Renal cortex interstitium (tissue), 11 donors: Measurements from ENCODE around the gene RHOA. TPM values are rescaled to one million over a fixed set of nuclear protein-coding genes. Genes with fewer than 3 reads are reported as not detected.
A peak's percentile ranks its signal among the peaks of the same experiment; 100 is the strongest.
"Not testable (repeated sequence)": the region's sequence is repeated elsewhere in the genome, so short reads cannot be mapped to it uniquely, and the experiment has no call there.

Source experiments
- DNase-seq, 11 donors: peaks; one replicate each; pipeline ENCODE4 v3.0.0-alpha.2; 2013; ENCODE audit warnings: low read depth in 9 of 11, low spot score in 4 of 11; ENCODE audit errors: extremely low read depth in 1 of 11
- polyA plus RNA-seq, 3 donors: library from polyadenylated mRNA; unstranded; fragments of 120-200 nt; gene quantifications; one replicate each; pipeline ENCODE4 v1.2.1, GENCODE V29; 2013; ENCODE audit not compliant: insufficient read length in 3 of 3

The RHOA gene
- polyA plus RNA-seq, 3 donors = 481 to 531 (median 521) TPM

DNA sequence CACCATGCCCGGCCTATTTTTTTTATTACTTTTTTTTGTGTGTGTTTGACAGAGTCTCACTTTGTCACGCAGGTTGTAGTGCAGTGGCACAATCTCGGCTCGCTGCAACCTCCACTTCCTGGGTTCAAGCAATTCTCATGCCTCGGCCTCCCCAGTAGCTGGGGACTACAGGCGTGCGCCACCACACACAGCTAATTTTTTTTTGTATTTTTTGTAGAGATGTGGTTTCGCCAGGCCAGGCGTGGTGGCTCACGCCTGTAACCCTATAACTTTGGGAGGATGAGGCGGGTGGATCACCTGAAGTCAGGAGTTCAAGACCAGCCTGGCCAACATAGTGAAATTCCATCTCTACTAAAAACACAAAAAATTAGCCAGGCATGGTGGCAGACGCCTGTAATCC is 63.4 kb downstream of the RHOA start:
- not testable (repeated sequence) for DNase-seq

DNA sequence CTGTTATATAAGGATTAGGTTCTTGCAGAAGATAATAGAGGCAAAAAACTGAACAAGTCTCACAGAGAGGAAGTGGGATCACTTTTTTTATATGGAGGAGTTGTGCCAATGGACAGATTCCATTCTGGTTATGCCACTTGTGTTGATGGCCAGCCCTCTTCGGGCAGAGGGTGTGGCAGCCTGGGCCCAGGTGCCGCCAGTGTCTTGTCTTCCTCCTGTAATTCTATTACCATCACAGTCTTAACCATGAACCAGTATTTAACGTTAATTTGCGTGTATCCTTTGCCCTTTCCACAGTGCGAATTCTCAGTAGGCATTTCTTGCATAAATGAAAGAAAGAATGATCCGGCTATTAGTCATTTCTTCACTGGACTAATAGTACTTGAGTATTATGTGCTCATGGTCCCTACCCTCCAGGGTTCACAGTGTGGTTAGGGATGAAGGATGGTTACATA is 65.0 kb downstream of the RHOA start:
- no peak for DNase-seq

DNA sequence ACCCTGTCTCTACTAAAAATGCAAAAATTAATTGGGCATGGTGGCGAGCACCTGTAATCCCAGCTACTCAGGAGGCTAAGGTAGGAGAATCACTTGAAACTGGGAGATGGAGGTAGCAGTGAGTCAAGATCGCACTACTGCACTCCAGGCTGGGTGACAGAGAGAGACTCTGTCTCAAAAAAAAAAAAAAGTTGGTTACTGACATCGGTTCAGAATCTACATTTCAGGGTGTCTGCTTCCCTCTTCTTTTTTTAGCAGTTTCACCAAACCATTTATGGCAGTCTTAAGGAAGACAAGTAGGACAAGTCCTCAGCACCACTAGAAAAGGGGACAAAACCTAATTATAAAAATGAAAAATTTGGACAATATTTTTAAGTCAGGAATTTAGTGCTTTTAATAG is 68.6 kb downstream of the RHOA start:
- no peak for DNase-seq

DNA sequence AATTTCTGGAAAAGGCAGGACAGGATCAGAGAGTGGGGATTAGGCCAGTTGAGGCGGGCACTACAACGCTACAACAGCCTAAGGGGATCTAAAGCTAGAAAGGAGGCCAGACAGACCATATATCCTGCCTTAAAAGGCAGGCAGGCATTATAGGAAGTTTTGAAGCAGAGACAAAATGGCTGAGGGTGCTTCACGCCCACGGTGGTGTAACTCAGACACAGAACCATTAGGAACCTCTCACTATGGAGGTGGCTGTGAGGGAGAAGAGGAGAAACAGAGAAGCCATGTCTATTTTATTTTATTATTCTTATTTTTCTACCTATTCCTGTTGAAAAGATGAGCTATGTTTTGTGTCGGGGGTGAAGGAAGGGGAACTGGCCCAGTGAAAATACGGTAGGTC is 69.8 kb downstream of the RHOA start:
- no peak for DNase-seq

DNA sequence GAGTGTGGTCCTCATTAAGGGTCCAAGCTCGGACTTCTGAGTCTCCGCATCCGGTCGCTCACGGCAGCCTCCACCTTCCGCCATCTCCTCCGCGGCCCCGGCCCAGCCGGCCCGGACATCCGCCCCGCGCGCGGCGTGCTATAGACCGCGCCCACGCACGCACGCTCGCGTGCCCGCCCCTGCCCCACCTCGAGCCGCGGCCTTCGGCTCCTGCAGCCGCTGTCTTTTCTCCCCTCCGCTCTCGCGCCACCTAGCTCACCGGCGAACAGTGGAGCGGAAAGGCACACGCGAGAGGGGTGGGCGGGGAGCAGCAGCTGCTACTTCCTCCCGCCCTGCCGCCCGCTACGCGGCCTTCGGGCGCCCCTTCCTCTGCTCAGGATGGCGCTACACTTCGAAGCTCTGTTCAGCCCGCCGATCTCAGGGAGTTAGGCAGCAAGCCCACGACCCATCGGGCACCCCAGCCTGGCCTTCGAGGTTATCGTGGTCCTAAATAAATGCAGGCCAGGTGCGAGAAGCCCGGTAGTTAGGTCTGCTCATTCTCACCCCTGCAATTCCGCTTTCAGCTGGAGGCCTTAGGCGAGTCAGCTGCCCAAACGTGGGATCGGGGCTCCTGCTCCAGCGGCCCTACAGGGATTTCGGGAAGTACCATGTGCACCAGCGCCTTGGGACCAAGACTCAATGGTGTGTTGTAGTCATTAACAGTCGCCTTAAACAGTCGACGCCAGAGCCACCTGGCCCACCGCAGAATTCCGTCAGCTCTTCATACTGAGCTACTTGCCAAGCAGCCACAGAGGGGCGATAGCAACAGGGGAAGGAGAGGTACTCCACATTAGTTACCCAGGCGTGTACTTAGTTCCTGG is 71.6 kb downstream of the RHOA start, which contains the start of gene USP4:
Gene USP4, minus strand, starts transcription at position 113 of the 860 bp plus-strand sequence. Its CDS starts 29 bp downstream, at position 84.
- peak; percentile 67 to 90 (median 84) for DNase-seq

DNA sequence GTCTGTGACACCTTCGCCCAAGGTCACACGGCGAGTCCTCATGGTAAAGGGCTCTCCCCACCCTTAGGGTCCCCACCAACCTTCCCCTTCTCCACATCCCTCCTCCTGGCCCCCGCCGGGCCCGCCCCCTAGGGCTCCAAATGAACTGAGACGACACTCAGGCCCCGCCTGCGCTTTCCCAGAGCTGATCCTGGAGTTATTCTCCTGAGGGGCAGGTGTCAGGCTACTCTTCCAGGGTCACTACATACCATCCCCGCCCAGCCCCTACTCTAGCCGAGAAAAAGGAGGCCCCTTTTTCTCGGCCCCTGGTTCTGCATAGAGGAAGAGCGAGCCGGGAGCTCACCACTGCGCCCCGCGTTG is 72.2 kb downstream of the RHOA start:
- DNase-seq = peak in 1 of 11 donors; percentile 32

DNA sequence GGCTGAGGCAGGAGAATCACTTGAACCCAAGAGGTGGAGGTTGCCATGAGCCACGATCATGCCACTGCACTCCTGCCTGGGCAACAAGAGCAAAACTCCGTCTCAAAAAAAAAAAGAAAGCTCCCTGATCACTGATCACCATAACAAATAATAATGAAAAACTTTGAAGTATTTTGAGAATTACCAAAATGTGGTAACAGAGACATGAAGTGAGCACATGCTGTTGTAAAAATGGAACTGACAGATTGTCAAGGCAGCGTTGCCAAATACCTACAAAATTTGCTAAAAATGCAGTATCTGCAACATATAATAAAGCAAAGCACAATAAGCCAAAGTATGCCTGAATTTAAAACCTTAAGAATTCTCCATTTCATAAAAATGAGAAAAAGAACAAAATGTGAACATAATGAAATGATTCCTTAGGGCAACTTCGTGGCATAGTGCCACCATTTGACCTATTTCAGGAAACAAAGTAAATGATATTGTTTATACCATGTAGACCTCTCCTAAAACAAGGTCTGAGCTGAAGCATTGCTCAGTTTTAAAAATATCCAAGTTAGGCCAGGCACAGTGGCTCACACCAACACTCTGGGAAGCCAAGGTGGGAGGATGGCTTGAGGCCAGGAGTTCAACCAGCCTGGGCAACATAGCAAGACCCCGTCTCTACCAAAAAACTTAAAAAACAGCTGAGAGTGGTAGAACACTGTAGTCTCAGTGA is 77.7 kb downstream of the RHOA start:
- no peak for DNase-seq

DNA sequence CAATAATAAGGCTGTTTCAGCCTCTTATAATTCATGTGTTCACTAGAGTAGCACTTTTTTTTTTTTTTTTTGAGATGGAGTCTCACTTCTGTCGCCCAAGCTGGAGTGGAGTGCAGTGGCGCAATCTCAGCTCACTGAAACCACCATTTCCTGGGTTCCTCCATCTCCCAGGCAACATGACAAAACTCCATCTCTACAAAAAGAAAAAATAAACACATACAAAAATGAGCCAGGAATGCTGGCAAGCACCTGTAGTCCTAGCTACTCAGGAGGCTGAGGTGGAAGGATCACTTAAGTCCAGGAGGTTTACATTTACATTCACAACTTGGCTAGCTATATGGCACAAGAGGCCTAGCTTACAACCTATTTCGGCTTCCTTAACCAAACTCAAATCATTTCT is 78.7 kb downstream of the RHOA start:
- no peak for DNase-seq

DNA sequence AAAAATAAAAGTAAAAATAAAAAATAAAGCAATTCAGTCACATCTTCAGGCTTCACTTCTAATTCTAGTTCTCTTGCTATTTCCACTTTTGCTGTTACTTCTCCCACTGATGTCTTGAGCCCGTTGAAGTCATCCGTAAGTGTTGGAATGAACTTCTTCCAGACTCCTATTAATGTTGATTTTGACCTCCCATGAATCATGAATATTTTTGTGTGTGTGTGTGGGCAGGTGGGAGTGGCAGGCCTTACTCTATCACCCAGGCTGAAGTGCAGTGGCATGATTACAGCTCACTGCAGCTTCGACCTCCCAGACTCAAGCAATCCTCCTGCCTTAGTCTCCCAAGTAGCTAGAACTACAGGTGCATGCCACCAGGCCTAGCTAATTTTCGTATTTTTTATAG is 82.6 kb downstream of the RHOA start:
- no peak for DNase-seq

DNA sequence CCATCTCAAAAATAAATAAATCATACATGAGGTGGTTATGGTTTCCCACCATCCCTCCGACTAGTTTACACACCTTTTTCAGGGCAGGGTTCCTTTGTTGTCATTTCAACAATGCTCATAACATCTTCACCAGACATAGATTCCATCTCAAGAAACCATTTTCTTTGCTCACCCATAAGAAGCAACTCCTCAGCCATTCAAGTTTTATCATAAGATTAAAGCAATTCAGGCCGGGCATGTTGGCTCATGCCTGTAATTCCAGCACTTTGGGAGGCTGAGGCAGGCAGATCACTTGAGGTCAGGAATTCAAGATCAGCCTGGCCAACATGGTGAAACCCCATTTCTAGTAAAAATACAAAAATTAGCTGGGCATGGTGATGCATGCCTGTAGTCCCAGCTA is 83.4 kb downstream of the RHOA start:
- DNase-seq = not testable (repeated sequence)

DNA sequence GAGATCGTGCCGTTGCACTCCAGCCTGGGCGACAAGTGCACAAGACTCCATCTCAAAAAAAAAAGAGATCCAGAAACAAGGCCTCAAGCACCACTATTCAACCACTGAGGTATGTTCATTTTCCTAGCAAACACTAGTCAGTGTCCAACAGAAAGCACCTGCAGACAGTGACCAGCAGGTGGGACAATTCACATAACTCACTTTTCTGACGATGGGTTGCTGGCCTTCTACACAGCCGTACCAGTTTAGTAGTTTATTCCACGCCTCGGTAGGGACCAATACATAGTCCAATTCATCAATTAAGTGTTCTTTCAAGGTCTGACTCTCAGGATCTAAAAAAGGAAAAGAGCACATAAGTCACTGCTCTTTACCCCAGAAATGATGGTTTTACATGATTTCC is 84.3 kb downstream of the RHOA start:
- DNase-seq = no peak

DNA sequence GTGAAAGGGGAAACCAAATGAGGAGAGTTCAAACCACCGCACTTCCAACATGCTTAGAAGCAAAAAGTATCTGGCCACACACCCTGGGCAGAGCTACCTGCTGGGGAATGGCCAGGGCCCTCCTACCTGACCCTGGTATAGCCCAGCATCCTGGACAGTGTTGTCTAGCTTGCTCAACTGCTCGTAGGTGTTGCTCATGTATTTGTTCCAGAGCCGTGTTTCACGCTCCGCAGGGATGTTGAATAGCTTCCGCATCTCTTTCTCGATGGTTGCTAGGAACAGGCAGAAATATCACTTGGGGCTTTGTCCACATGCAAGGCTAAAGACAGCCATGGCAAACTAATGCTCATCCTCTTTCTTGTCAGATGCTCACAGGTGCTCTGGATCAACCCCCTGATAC is 87.0 kb downstream of the RHOA start:
- DNase-seq = no peak

DNA sequence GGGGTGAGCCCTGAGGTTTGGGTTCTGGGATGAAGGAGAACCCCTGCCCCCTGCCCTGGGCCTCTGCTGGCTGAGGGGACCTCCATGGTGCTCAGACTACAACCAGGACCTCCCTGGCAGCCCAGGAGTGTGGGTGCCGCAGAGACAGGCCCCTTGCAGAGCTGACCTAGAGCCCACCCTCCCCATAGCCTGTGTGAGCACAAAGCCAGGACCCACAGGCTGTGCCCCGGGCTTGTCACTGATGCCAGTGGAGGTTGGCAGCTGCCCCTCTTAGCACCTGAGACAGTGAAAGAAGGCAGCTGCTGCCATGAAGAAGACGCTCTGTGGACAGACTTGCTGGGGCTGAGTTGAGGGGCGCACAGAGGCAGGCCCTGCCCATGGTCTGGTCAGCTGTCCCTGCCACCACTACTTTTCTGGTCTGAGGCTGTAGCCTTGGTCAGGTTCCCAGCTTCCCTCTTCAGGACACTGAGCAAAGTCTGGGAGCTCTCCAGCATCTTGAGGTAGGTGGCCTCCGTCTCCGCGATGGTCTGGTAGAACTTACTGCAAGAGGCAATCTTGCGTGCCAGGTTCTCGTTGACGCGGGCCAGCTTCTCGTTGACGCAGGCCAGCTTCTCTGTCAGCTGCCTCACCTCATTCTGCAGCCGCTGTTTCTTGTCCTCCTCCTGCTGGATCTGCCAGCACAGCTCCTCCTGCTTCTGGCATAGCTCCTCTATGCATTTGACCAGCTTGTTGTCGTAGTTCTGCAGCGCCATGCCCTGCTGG is 94.9 kb downstream of the RHOA start:
- no peak for DNase-seq

DNA sequence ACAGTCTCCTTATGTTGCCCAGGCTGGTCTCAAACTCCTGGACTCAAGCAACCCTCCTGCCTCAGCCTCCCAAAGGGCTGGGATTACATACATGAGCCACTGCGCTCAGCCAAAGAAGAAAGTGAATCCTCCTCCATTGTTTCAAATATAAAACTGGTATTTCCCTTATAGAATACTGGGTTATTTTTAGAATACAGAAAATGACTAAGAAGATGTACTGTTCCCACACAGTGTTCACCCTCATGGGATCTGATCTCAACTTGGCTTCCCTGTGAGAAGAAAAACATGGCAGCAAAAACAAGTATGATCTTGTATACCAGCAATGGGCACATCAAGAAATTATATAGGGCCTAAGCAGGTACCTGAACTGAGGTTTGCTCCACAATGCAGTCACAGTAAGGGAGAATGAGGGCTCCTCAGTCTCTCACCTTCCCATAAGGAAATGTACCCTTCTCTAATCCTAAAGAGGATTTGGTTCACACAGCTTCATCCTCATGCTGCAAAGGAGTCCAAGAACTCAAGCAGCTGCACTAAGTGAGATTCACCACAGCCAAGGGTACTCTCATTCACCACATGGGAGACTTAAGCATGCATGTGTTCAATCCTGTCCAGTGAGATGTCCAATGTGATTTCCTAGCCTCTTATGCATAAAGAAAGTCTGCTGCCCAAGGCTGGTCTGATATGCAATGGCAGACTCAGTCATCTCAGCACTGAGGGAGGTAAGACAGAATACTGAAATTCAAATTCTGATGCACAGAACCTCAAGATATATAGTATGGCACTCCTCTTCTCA is 97.7 kb downstream of the RHOA start:
- no peak for DNase-seq

DNA sequence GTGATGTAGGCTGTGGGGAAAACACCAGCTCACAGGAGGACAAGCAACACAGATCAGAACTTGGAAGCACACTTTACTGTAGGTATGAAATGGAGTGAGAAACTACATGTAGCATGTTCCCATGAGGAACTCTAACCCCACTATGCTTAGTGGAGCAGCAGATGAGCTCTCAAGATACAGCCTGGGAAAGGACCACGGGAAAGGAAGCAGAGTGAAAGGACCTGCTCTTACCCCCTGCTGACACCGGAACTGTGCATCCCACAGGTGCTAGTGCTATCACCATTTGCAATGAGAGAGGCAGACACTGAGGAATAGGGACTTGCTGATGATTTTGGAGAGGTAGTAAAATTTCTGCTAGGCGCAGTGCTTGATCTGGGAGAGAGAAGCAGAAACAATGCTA is 100.5 kb downstream of the RHOA start:
- no peak for DNase-seq

DNA sequence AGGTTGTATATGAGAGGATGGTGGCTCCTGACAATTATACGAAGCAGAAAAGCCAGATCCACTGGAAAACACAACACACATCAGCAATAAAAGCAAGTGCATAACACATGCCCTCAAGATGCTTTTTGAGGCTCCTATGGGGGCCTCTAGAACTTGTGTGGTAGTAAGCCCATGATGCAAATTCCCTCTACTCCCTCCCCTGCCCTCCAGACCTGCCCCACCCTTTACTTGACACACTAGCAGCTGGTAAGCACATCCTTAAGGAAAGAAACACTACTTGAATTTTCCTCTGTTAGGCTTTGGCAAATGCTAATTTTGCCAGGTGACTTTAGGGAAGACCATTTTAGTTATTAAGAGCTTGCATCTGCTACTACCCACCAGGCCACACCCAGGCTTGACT is 101.1 kb downstream of the RHOA start:
- DNase-seq = no peak
